ENCODE measurements around the gene EFCAB13.
"Not testable (repeated sequence)": the region's sequence is repeated elsewhere in the genome, so short reads cannot be mapped to it uniquely, and the experiment has no call there.

Gene EFCAB13

DNA sequence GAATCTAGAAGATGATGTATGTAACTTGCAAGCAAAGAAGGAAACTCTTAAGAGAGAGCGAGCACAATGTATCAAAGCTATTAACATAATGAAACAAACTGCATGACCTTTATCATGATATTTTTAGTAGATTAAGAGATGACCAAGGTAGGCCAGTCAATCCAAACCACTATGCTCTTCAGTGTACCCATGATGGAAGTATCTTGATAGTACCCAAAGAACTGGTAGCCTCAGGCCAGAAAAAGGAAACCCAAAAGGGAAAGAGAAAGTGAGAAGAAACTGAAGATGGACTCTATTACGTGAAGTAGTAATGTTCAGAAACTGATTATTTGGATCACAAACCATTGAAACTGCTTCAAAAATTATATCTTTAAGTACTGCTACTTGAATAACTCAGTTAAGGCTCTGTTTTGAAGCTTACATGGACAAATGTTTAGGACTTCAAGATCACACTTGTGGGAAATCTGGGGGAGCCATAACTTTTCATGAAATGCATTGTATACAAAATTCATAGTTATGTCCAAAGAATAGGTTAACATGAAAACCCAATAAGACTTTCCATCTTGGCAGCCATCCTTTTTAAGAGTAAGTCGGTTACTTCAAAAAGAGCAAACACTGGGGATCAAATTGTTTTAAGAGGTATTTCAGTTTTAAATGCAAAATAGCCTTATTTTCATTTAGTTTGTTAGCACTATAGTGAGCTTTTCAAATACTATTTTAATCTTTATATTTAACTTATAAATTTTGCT lies 102.3 kb downstream of the EFCAB13 start:
- DNase-seq (ENCODE audit: low read depth in 3 of 3, low spot score in 1 of 3), result not testable (repeated sequence)

DNA sequence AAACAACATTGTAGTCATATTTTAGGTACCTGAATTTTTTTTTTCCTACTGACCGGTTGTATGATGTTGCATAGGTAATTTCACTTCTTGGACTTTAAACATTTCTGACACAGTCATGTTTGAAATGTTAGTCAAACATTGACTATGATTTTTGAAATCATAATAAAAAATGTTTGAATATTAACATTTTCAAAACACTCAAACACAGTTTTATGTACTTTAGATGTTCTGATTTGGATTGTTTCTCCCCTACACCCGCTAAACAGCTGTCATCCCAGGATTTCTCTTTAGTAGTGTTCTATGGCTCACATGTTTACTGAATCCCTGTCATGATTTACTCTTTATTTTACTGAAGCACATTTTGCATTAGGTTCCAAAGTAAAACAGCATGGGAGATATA lies 104.2 kb downstream of the EFCAB13 start:
- DNase-seq (ENCODE audit: low read depth in 3 of 3, low spot score in 1 of 3), result no peak

DNA sequence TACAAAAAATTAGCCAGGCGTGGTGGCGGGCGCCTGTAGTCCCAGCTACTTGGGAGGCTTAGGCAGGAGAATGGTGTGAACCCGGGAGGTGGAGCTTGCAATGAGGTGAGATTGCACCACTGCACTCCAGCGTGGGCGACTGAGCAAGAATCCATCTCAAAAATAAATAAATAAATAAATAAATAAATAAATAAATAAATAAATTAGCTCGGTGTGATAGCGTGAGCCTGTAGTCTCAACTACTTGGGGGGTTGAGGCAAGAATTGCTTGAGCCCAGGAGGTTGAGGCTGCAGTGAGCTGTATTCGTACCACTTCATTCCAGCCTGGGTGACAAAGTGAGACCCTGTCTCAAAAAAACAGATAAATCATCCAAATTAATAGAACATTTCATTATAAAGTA lies 108.5 kb downstream of the EFCAB13 start:
- DNase-seq (ENCODE audit: low read depth in 3 of 3, low spot score in 1 of 3), result not testable (repeated sequence)

DNA sequence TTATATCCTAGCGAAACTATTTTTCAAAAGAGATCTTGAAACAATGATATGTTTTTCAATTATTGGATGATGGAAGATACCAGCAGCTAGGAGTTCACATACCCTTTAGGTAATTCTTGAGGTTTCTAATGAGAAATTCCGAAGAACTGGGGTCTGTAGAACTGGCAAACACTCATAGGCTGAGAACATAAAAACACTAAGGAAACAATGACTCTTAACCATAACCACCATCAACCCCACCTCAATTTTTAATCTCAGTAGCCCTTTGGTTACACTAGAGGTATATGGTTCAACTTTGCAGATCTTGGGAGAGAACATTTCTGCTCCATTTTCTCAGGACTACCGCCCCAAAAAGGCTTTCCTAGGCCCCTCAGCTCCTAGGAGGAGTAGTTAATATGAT lies 141.4 kb downstream of the EFCAB13 start:
- no peak for DNase-seq (ENCODE audit: low read depth in 3 of 3, low spot score in 1 of 3)

DNA sequence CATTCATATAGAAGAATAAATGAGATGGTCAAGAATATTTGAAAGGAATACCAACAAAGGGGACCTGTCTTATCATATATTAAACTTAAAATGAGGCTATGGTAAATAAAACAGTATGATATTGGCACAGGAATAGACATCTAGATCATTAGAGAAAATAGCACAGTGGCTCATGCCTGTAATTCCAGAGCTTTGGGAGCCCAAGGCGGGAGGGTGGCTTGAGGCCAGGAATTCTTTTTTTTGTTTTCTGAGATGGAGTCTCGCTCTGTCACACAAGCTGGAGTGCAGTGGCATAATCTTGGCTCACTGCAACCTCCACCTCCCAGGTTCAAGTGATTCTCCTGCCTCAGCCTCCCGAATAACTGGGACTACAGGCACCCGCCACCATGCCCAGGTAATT lies 143.2 kb downstream of the EFCAB13 start:
- not testable (repeated sequence) for DNase-seq (ENCODE audit: low read depth in 3 of 3, low spot score in 1 of 3)

DNA sequence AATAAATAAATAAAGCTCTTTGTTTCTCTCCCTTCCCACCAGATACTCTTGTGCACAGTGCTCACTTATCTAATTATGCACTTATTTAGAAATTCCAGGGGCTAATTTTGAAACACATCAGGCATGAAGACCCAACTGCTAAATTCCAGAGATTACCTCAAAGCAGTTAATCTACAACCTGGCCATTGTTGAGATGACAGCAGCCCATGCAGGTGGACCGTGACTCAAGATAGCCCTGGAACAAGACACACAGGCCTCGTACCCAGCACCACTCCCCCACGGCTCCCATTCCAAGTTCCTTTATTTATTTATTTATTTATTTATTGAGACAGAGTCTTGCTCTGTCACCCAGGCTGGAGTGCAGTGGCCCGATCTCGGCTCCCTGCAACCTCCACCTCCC lies 147.1 kb downstream of the EFCAB13 start:
- no peak for DNase-seq (ENCODE audit: low read depth in 3 of 3, low spot score in 1 of 3)

DNA sequence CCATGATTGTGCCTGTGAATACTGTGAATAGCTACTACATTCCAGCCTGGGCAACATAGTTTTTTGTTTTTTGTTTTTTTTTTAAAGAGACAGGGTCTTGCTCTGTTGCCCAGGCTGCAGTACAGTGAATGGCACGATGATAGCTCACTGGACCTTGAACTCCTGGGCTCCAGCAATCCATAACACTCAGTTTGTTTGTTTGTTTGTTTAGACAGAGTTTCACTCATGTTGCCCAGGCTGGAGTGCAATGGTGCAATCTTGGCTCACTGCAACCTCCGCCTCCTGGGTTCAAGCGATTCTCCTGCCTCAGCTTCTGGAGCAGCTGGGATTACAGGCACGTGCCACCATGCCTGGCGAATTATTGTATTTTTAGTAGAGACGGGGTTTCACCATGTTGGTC lies 148.3 kb downstream of the EFCAB13 start:
- DNase-seq (ENCODE audit: low read depth in 3 of 3, low spot score in 1 of 3), result not testable (repeated sequence)

Measured in stimulated activated CD4-positive, alpha-beta T cell treated with anti-CD3 and anti-CD28 coated beads, TNF-alpha, amount 100 ng/mL, for 1 hour (primary cell).